Mucosa of stomach (tissue), 1 donor: ENCODE measurements around the gene RCC1.
"Not testable (repeated sequence)": the region's sequence is repeated elsewhere in the genome, so short reads cannot be mapped to it uniquely, and the experiment has no call there.

Source experiments
- H3K27me3 ChIP-seq: one replicate; pipeline ENCODE4 v1.7.0; 2013; ENCODE audit warnings: mild to moderate bottlenecking, low read length; ENCODE audit not compliant: control insufficient read depth, insufficient read depth
- H3K36me3 ChIP-seq: one replicate; pipeline ENCODE4 v1.7.0; 2013; ENCODE audit warnings: low read length; ENCODE audit not compliant: control insufficient read depth, insufficient read depth
- H3K4me1 ChIP-seq: one replicate; pipeline ENCODE4 v1.7.0; 2013; ENCODE audit warnings: mild to moderate bottlenecking, low read length; ENCODE audit not compliant: control insufficient read depth, insufficient read depth
- H3K4me3 ChIP-seq: one replicate; pipeline ENCODE4 v1.7.0; 2013; ENCODE audit warnings: low read length
- H3K9ac ChIP-seq: one replicate; pipeline ENCODE4 v1.7.0; 2013; ENCODE audit warnings: mild to moderate bottlenecking, low read length, moderate library complexity
- H3K9me3 ChIP-seq: one replicate; pipeline ENCODE4 v1.7.0; 2013; ENCODE audit warnings: mild to moderate bottlenecking, low read length, moderate library complexity; ENCODE audit not compliant: control insufficient read depth
- donor health status: Pancreatic carcinoma.

The RCC1 gene

GRCh38 chr1:28516518-28516956 is 10.7 kb downstream of the RCC1 start:
- Histone ChIP-seq H3K4me1 (peaks cover 15% of the 10 kb centered on the region), H3K9me3 (no peaks in the 10 kb centered on the region), H3K27me3 (no peaks in the 10 kb centered on the region), H3K4me3 (no peak overlapping the region), H3K9ac (no peak overlapping the region), H3K36me3 (no peaks in the 10 kb centered on the region)

GRCh38 chr1:28517649-28517999 is 11.8 kb downstream of the RCC1 start:
- Histone ChIP-seq H3K9me3 (no peaks in the 10 kb centered on the region), H3K36me3 (no peaks in the 10 kb centered on the region), H3K4me1 (peaks cover 15% of the 10 kb centered on the region), H3K9ac (peak overlapping the region; percentile 59), H3K4me3 (peak overlapping the region; percentile 28), H3K27me3 (no peaks in the 10 kb centered on the region)

- peak overlapping the region; percentile 48 for H3K4me3 ChIP-seq
- peaks cover 15% of the 10 kb centered on the region for H3K4me1 ChIP-seq
- H3K36me3 ChIP-seq, result no peaks in the 10 kb centered on the region
- H3K9ac ChIP-seq, result peak overlapping the region; percentile 60
- H3K27me3 ChIP-seq, result no peaks in the 10 kb centered on the region
- H3K9me3 ChIP-seq, result no peaks in the 10 kb centered on the region
These were observed 12.3 kb downstream of the RCC1 start for GRCh38 chr1:28518000-28518744.

- Histone ChIP-seq H3K9me3 (no peaks in the 10 kb centered on the region), H3K4me3 (peak overlapping the region; percentile 48), H3K4me1 (peaks cover 15% of the 10 kb centered on the region), H3K27me3 (no peaks in the 10 kb centered on the region), H3K36me3 (no peaks in the 10 kb centered on the region), H3K9ac (peak overlapping the region; percentile 60)
These were observed 13.0 kb downstream of the RCC1 start for GRCh38 chr1:28518745-28519341.

- peaks cover 15% of the 10 kb centered on the region for H3K4me1 ChIP-seq
- H3K4me3 ChIP-seq, result no peak overlapping the region
- no peak overlapping the region for H3K9ac ChIP-seq
- no peaks in the 10 kb centered on the region for H3K27me3 ChIP-seq
- no peaks in the 10 kb centered on the region for H3K9me3 ChIP-seq
- no peaks in the 10 kb centered on the region for H3K36me3 ChIP-seq
These were observed 14.3 kb downstream of the RCC1 start for GRCh38 chr1:28519946-28520725.

GRCh38 chr1:28520796-28521195 is 15.0 kb downstream of the RCC1 start:
- not testable (repeated sequence) for H3K9ac ChIP-seq, H3K4me3 ChIP-seq, H3K36me3 ChIP-seq, H3K9me3 ChIP-seq, H3K27me3 ChIP-seq
- peaks cover 15% of the 10 kb centered on the region for H3K4me1 ChIP-seq

GRCh38 chr1:28521502-28522164 is 15.8 kb downstream of the RCC1 start:
- Histone ChIP-seq H3K36me3 (no peaks in the 10 kb centered on the region), H3K27me3 (no peaks in the 10 kb centered on the region), H3K4me1 (peaks cover 15% of the 10 kb centered on the region), H3K9ac (no peak overlapping the region), H3K9me3 (no peaks in the 10 kb centered on the region), H3K4me3 (no peak overlapping the region)

- H3K9ac ChIP-seq, H3K9me3 ChIP-seq, H3K27me3 ChIP-seq, H3K36me3 ChIP-seq, H3K4me3 ChIP-seq: not testable (repeated sequence)
- peaks cover 14% of the 10 kb centered on the region for H3K4me1 ChIP-seq
These were observed 16.7 kb downstream of the RCC1 start for GRCh38 chr1:28522537-28522936.

- H3K9me3 ChIP-seq, H3K9ac ChIP-seq, H3K36me3 ChIP-seq, H3K4me1 ChIP-seq, H3K4me3 ChIP-seq, H3K27me3 ChIP-seq: not testable (repeated sequence)
These were observed 19.3 kb downstream of the RCC1 start for GRCh38 chr1:28525002-28525642.

- no peak overlapping the region for H3K9ac ChIP-seq
- no peaks in the 10 kb centered on the region for H3K4me1 ChIP-seq
- H3K4me3 ChIP-seq, result no peak overlapping the region
- H3K36me3 ChIP-seq, result no peaks in the 10 kb centered on the region
- H3K9me3 ChIP-seq, result no peaks in the 10 kb centered on the region
- H3K27me3 ChIP-seq, result no peaks in the 10 kb centered on the region
These were observed 21.0 kb downstream of the RCC1 start for GRCh38 chr1:28526886-28527285.

- no peak overlapping the region for H3K4me3 ChIP-seq
- no peaks in the 10 kb centered on the region for H3K4me1 ChIP-seq
- no peaks in the 10 kb centered on the region for H3K9me3 ChIP-seq
- H3K36me3 ChIP-seq, result no peaks in the 10 kb centered on the region
- no peak overlapping the region for H3K9ac ChIP-seq
- no peaks in the 10 kb centered on the region for H3K27me3 ChIP-seq
These were observed 24.6 kb downstream of the RCC1 start for GRCh38 chr1:28530456-28530855.
